ENCODE results near the gene CMIP. TPM values are rescaled to one million over a fixed set of nuclear protein-coding genes. Genes with fewer than 3 reads are reported as not detected.
"Not testable (repeated sequence)": the region's sequence is repeated elsewhere in the genome, so short reads cannot be mapped to it uniquely, and the experiment has no call there.

Gene CMIP
- total RNA-seq, 4 donors from 2014 or later: 63.9 to 89.9 (median 70.0) TPM

DNA sequence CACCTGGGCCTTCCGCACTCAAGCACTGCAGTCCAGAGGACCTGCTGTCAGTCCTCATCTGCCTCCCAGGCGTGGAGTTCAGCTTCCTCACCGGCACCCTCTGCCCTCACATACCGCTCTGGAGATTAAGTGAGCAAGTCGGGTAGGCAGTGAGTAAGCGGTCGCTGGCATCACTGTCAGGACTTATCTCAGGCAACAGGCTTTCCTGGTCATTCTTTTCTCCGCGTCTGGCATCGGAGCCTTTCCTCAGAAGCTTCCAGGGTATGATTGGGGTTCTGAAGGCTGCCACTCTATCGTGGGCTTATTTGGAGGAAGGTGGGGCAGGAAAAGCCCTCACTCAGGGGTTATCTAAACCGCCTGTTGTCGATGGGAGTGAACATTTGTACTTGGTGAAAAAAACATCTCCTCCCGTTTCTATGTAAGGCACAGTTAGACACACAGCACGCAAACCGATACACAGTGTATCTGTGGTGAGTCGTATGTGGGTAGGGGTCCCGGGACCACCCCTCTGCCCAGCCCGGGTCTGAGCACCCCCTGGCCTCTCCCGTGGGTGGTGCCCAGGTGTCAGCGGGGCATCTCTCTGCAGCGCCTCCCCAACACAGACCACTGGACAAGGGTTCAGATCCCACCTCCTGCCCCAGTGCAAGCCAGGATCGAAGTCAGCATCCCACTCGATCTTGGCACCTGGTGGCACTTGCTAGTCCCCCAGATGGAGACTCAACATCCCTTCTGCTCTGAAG is 242.0 kb downstream of the CMIP start:
- TF ChIP-seq CTCF (IDR thresholded peaks at IDR 0.05) (no peak), POLR2A (IDR thresholded peaks at IDR 0.05) (no peak), POLR2AphosphoS5 (IDR thresholded peaks at IDR 0.05) (no peak), EP300 (IDR thresholded peaks at IDR 0.05) (no peak)
- no peaks in the 10 kb centered on the region for H3K27me3 ChIP-seq
- H3K9me3 ChIP-seq: no peaks in the 10 kb centered on the region
- H3K27ac ChIP-seq: peak overlapping the region; percentile 18
- peaks cover 10% of the 10 kb centered on the region for H3K36me3 ChIP-seq
- DNase-seq (ENCODE audit: low spot score in 2 of 2): peak in 1 of 2 donors; percentile 72
- 75% methylated on average over 22 of the region's 24 CpGs for WGBS
- no peak overlapping the region for H3K4me3 ChIP-seq
- H3K4me1 ChIP-seq: peaks cover 4% of the 10 kb centered on the region

- peaks cover 15% of the 10 kb centered on the region for H3K36me3 ChIP-seq
Observed at GRCh38 chr16:81687131-81687456, 242.5 kb downstream of the CMIP start.

DNA sequence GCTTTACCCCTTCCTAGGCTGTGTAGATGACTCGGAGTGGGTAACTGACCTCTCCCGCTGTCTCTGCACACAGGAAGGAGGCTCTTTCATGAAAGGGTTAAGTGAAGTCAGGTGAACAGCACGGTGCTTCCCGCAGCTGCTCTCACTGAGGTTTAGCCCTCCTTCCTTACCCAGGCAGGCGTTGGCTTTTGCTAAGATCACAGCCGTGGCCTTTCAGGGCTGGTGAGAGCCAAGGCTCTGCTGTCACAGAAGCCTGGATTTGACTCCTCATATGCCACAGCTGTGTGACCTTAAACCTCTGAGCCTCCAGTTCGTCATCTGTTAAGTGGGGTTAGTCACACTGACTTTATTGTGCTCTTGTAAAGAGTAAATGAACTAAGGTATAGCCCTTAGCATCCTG is 243.6 kb downstream of the CMIP start:
- DNase-seq (ENCODE audit: low spot score in 2 of 2): no peak
- Histone ChIP-seq H3K4me1 (peaks cover 6% of the 10 kb centered on the region), H3K27me3 (no peaks in the 10 kb centered on the region), H3K9me3 (no peaks in the 10 kb centered on the region), H3K36me3 (peaks cover 24% of the 10 kb centered on the region), H3K4me3 (no peak overlapping the region), H3K27ac (no peak overlapping the region)
- no peak for TF ChIP-seq POLR2A (IDR thresholded peaks at IDR 0.05)
- TF ChIP-seq POLR2AphosphoS5 (IDR thresholded peaks at IDR 0.05): no peak
- TF ChIP-seq EP300 (IDR thresholded peaks at IDR 0.05): no peak
- no peak for TF ChIP-seq CTCF (IDR thresholded peaks at IDR 0.05)
- WGBS: 65% methylated on average over 3 of the region's 7 CpGs

More at GRCh38 chr16:81687131-81687456, 242.5 kb downstream of the CMIP start:
- H3K4me3 ChIP-seq: no peak overlapping the region
- H3K4me1 ChIP-seq: peaks cover 4% of the 10 kb centered on the region
- no peaks in the 10 kb centered on the region for H3K9me3 ChIP-seq
- no peaks in the 10 kb centered on the region for H3K27me3 ChIP-seq
- no peak for DNase-seq (ENCODE audit: low spot score in 2 of 2)
- H3K27ac ChIP-seq: peak overlapping the region; percentile 18
- TF ChIP-seq POLR2AphosphoS5 (IDR thresholded peaks at IDR 0.05): no peak
- TF ChIP-seq POLR2A (IDR thresholded peaks at IDR 0.05): no peak
- no peak for TF ChIP-seq CTCF (IDR thresholded peaks at IDR 0.05)
- TF ChIP-seq EP300 (IDR thresholded peaks at IDR 0.05): no peak
- 93% methylated on average over 4 of the region's 7 CpGs for WGBS

DNA sequence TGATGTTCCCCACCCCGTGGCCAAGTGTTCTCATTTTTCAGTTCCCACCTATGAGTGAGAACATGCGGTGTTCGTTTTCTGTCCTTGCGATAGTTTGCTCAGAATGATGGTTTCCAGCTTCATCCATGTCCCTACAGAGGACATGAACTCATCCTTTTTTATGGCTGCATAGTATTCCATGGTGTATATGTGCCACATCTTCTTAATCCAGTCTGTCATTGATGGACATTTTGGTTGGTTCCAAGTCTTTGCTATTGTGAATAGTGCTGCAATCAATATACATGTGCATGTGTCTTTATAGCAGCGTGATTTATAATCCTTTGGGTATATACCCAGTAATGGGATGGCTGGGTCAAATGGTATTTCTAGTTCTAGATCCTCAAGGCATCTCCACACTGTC is 244.2 kb downstream of the CMIP start:
- H3K4me3 ChIP-seq; H3K27ac ChIP-seq; DNase-seq (ENCODE audit: low spot score in 2 of 2); H3K9me3 ChIP-seq; H3K27me3 ChIP-seq: not testable (repeated sequence)
- H3K4me1 ChIP-seq: peaks cover 12% of the 10 kb centered on the region
- peaks cover 31% of the 10 kb centered on the region for H3K36me3 ChIP-seq
- WGBS: 77% methylated on average over 5 of the region's 5 CpGs

GRCh38 chr16:81692021-81692420 is 247.4 kb downstream of the CMIP start:
- H3K4me3 ChIP-seq: no peak overlapping the region

More at GRCh38 chr16:81692021-81692420, 247.4 kb downstream of the CMIP start:
- WGBS: 93% methylated on average over 16 of the region's 16 CpGs
- H3K4me1 ChIP-seq: peaks cover 40% of the 10 kb centered on the region
- no peaks in the 10 kb centered on the region for H3K9me3 ChIP-seq
- no peak for DNase-seq (ENCODE audit: low spot score in 2 of 2)
- no peaks in the 10 kb centered on the region for H3K27me3 ChIP-seq
- no peak overlapping the region for H3K27ac ChIP-seq
- peaks cover 38% of the 10 kb centered on the region for H3K36me3 ChIP-seq
- TF ChIP-seq CTCF (IDR thresholded peaks at IDR 0.05) (no peak), POLR2AphosphoS5 (IDR thresholded peaks at IDR 0.05) (no peak), EP300 (IDR thresholded peaks at IDR 0.05) (no peak), POLR2A (IDR thresholded peaks at IDR 0.05) (no peak)
